Activated CD4-positive, alpha-beta T cell treated with anti-CD3 and anti-CD28 coated beads, Interleukin-2, amount 50 U/mL, for 48 hours (primary cell): ENCODE measurements around the gene ENDOD1.
A peak's percentile ranks its signal among the peaks of the same experiment; 100 is the strongest.

Experiments
- DNase-seq, 2 experiments: peaks; one replicate each; pipeline ENCODE4 v3.0.0-alpha.2; 2020

ENDOD1 gene

DNA sequence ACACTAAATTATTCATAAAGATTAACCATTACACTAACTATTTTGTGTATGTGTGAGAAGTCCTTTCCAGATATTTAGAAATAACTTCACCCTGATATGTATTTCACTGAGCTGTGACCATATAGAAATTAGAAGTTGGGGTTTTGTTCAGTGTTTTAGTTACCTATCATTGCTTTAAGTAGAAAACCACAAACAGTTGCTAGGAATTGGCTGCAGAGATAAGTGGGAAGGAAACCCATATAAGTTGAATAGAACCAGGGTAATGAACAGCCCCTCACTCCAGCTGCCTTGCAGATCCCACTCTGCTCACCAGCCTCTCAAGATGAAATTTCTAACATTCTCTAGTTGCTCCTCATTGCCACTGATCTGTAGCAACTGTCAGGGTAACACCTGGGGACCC is 12.7 kb upstream of the ENDOD1 start:
- no peak for DNase-seq

GRCh38 chr11:95078526-95078925 is 11.1 kb upstream of the ENDOD1 start:
- DNase-seq = no peak

- DNase-seq = no peak
Observed at GRCh38 chr11:95081010-95081409, 8.6 kb upstream of the ENDOD1 start.

GRCh38 chr11:95081412-95081811 is 8.2 kb upstream of the ENDOD1 start:
- DNase-seq = no peak

GRCh38 chr11:95082576-95083001 is 7.1 kb upstream of the ENDOD1 start:
- no peak for DNase-seq

DNA sequence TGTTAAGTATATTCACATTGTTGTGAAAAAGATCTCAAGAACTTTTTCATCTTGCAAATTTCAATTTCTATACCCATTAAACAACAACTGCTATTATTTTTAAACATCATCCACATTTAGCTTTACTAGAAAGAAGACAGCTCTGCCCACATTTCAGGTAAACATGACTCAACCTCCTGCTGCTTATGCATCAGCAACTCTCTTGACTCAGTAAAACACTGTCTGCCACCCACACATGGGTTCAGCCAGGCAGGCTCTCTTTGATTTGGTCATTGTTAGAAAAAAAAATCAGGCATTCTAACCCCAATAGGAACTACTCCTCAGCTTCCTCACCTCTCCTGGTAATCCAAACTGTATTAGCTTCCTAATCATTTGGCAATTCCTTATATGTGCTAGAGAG is 5.1 kb upstream of the ENDOD1 start:
- peak; percentile 54 to 68 for DNase-seq

DNA sequence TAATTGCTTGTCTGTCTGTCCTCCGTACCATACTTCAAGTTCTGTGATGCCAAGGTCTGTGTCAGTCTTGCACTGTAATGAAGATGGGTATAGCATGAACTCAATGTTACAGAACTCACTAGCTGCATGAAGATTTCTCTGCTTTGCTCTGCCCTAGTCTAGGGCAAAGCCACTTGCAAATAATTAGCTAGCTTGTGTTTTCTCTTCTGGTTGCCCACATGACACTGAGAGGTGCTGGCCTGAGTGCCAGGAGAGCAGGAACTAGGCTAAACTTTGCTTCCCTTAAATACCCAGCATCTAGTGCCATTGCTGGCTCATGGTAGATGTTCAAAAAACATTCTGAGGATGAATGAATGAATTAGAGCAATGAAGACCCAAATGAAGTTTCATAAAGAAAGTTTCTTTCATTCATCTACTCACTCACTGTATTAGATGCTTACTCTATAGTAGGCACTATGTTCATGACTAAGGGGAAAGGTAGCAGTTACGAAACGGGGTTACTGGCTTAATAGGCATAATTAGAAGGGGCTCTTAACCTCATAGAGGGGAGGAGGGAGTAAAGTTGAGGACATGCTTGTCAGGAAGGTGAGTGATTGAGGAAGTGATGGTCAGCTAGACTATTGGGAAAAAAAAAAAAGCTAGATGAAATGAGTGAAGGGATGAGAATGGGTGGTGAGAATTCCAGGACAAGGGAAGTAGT is 4.4 kb upstream of the ENDOD1 start:
- no peak for DNase-seq

DNA sequence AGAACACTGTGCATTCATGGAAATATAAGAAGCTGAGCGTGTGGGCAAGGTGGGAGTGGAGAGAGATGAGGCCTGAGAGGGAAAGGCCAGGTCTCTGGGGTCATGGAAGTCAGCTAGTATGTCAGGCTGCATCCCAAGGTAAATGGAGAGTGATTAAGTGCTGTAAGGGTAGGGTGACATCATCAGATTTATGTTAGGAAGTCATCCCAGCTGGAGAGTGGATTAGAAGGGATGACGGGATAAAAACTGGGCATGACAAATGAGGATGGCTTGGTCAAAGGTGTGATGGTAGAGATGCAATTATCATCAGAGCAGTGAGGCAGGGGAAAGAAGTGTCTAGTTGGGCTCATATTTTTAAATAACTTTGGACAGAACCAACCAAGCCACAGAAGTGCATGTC is 3.5 kb upstream of the ENDOD1 start:
- DNase-seq = no peak

DNA sequence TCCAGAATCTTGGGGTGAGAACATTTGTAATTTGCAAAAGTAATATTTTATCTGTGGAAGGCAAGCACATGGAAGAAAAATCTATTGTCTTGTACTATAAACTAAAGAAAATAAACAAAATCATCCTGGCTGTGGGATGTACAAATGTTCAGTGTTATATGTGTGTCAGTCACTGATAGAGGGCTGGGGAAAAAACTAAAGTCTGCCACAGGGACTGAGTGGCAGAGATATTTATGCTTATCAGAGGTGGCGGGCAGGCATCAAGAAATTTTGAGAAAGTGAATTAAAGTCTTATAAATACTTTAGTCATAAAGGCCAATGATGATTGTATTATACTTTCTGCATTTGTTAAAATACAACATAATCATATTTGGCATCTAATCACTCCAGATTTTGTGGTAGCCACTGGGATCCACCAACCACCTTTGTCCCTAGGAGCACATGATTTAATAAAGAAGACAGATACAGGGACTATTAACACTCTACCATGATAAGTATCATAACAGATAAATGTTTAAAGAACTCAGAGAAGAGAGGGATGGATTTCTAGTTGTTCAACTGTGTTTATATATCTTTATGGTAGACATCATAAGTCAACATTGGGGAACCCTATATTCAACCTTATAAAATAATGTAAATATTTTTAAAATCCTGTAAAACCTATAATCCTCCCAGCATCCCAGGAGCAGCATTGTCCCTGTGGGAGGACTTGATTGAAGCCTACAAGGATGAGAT is 2.6 kb upstream of the ENDOD1 start:
- DNase-seq = no peak

DNA sequence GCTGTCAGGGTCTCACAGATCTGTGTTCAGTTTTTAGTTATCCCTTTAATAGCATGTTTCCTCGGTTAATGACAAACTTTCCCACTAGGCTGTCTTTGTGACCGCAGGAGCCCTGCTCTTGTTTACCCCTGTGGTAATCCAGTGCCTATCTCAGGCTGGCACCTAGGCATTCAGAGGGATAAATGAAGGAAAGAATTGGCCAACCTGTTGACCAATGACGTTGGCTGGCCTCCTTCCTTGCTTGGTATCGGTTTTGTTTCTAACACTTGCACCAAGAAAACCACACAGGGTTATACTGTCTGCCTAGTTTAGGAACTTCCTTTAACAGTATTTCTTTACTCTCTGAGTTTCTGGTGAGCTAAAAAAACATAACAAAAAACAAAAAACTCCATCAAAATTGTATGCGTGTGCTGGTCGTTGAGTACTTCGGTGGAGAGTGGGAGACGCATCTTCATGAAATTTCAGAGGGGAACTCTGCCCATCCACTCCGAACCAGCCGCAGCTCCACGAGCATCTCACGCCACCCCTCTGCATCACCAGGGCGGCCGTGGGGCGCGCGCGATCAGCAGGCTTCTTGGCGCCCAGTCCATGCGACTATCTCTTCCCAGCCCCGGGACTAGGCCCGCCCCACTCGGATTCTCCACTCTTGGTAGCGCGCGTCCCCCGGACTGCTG is 563 bp upstream of the ENDOD1 start:
- DNase-seq = peak; percentile 27 to 36

DNA sequence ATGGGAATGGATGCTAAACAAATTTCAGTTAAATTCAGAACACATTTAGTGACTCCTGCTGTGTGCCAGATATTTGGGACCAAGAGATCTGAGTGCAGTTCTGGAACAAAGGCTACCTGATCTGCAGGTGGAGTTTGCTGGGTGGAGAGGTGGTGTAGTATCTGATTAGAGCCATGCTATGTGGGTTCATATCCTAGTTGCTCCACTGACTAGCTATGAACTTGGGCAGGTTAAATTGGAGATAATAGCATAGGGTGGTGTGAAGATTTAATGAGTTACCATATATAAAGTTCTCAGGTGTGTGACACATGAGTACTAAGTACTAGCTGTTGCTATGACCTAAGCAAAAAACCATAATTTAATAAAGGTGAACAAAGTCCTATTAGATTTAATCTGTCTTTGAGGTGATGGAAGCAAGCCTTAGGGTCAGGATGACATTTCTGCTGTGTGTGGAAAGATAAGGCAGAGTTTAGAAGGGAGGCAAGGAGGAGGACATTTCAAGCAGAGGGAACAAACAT is 2.1 kb downstream of the ENDOD1 start:
- DNase-seq = no peak

- DNase-seq = peak; percentile 38 to 55
Observed at GRCh38 chr11:95092549-95093324, 3.1 kb downstream of the ENDOD1 start.

DNA sequence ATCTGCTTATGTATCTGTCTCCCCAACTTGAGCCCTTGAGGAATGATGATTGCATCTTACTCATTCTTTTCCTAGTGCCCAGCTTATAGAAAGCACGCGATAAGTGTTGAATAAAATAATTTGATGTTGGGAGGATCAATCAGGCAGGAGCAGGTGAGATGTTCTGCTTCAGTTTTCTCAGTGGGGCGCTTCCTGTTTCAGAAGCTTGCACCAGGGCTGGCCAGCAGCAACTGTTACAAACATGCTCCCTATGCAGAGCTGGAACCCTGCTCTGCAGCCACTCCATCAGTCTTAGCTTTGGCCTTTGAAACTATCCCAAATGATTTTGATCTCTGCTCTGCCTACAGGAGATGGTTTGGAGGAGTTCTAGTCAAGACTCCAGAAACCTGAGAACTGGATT is 3.9 kb downstream of the ENDOD1 start:
- no peak for DNase-seq

DNA sequence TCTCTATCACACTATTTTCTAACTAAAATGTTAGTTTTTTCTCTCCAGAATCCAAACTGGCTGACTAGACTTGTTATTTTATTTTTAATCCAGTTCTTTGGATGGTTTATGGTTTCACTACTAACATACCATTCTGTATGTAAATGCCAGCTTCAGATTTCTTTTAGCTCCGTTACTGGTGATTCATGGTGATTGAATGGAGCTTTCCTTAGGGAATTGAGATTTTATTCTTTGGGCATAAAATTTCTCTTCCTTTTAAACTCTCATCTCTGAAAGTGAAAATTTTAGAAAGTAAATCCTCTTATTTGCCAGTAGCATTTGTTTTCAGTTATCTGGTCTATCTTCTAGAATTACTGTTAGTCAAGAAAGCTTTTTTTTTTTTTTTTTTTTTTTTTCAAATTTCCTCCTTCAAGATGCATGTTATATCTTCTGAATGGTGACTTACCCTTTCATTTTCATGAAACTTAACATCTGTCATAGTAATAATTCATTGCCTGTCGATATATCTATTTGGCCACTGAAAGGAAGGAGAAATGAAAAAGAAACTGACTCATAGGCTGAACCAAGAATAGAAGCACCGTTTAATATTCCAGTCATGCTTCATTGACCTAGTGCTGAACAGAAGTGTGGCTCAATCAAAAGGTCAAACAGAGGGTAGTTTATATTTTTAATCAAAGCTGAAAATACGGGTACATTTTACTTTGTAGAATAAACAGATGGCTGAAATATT is 6.4 kb downstream of the ENDOD1 start:
- DNase-seq = no peak

- DNase-seq = no peak
Observed at GRCh38 chr11:95097209-95097608, 7.6 kb downstream of the ENDOD1 start.

GRCh38 chr11:95098826-95099225 is 9.2 kb downstream of the ENDOD1 start:
- no peak for DNase-seq

DNA sequence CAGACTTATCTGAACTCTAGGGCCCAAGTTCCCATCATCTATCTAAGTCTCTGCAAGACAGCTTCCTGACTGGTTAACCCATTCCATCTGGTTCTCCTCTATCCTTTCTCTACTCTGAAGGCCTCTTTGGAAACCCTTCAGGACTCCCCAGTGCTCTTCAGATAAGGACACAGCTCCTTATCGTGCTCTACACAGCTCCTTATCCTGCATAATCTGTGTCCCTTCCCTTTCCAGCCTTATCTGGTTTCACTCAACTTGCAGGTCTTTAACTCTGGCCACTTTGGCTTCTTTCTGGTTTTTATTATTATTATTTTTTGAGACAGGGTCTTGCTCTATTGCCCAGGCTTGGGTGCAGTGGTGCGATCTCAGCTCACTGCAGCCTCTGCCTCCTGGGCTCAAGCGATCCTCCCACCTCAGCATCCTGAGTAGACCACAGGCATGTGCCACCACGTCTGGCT is 10.6 kb downstream of the ENDOD1 start:
- DNase-seq = no peak

DNA sequence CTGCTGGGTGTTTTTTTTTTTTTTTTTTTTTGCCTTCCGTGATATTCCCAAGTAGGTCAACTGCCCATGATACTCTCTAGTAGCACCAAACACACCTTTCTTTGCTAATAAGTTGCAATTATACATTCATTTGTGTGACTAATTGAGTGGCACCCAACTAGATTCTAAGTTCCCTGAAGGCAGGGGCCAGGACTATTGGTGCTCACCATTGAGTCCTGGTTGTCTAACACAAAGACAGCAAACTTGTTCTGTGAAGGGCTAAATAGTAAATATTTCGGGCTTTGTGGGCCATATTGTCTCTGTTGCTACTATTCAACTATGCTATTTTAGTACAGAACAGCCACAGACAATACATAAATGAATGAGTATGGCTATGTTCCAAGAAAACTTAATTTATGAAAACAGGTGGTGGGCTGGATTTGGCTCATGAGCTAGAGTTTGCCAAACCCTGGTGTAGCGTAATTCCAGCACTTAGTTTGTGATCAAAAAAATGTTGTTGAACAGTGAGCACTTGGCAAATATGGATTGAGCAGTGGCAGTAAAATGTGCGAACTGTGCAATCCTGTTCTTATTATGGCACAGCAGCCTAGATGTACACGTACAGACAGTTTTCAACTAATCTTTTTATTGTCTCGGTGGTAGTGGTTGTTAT is 11.3 kb downstream of the ENDOD1 start:
- no peak for DNase-seq

DNA sequence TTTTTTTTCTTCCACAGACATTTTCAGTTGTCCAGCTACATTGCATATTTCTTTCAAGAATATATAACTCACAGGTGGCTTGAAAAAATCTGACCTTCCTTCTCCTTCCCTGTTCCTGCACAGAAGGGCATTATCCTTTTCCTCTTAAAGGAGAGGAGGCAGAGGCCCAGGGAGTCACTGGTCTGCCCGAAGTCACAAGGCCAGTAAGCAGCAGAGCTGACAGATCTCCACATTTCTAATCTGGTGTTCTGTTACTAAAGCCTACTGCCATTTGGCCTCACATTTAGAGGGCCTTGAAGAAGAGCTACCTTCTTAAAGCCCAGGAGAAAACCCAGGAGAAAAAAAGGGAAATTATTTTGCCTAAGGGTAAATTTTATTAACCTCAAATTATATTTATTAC is 12.3 kb downstream of the ENDOD1 start:
- DNase-seq = no peak

- DNase-seq = no peak
Observed at GRCh38 chr11:95102733-95103132, 13.1 kb downstream of the ENDOD1 start.

GRCh38 chr11:95103701-95104100 is 14.1 kb downstream of the ENDOD1 start:
- no peak for DNase-seq
